WTC11 (cell line): Measurements from ENCODE around the gene GPR161. TPM values are rescaled to one million over a fixed set of nuclear protein-coding genes. Genes with fewer than 3 reads are reported as not detected.

ENCODE experiments used
- ATAC-seq: fragments of 200-7000 bp; cut with Tn5 transposase; 2 replicates; pipeline ENCODE4 v1.10.0; 2021; ENCODE audit warnings: mild to moderate bottlenecking, moderate library complexity
- CTCF ChIA-PET: fragments of 300-600 bp; sonication (Branson Sonifier 250); formaldehyde crosslinking; loops from one replicate; lab custom pipeline; 2021; ENCODE audit warnings: antibody characterized with exemption; lab: Charles Lee
- POLR2A ChIA-PET: fragments of 350-600 bp; sonication (Branson Sonifier 250); formaldehyde crosslinking; loops from one replicate; lab custom pipeline; 2021; ENCODE audit warnings: antibody characterized with exemption; lab: Charles Lee
- DNase-seq: peaks from one replicate; pipeline ENCODE4 v3.0.0; 2021; ENCODE audit warnings: low spot score
- H3K27ac Mint-ChIP-seq: 2 replicates; pipeline ENCODE4 v1.8.0; 2021; ENCODE audit warnings: mixed read lengths
- H3K27me3 Mint-ChIP-seq: 2 replicates; pipeline ENCODE4 v1.8.0; 2021; ENCODE audit warnings: low read depth, mild to moderate bottlenecking, moderate library complexity, mixed read lengths
- H3K36me3 Mint-ChIP-seq: 2 replicates; pipeline ENCODE4 v1.8.0; 2021; ENCODE audit warnings: mixed read lengths
- H3K4me1 Mint-ChIP-seq: 2 replicates; pipeline ENCODE4 v1.8.0; 2022; ENCODE audit warnings: mixed read lengths
- H3K4me3 Mint-ChIP-seq: 2 replicates; pipeline ENCODE4 v1.8.0; 2021; ENCODE audit warnings: mild to moderate bottlenecking, moderate library complexity, mixed read lengths
- H3K9me3 Mint-ChIP-seq: 2 replicates; pipeline ENCODE4 v1.8.0; 2021; ENCODE audit warnings: mixed read lengths
- EMX1 ChIP-seq: fragments of 250-450 bp; sonication (Bioruptor Pico); IDR thresholded peaks from 2 replicates; pipeline ENCODE4 v1.8.0; 2021; ENCODE audit warnings: mild to moderate bottlenecking
- ESRRA ChIP-seq: sonication (generic); formaldehyde crosslinking; IDR thresholded peaks from 2 replicates; pipeline ENCODE4 v1.8.1; 2022; ENCODE audit warnings: mild to moderate bottlenecking, missing genetic modification reagents, borderline replicate concordance
- GABPB1 ChIP-seq: sonication (generic); formaldehyde crosslinking; IDR thresholded peaks from 2 replicates; pipeline ENCODE4 v1.8.1; 2023; ENCODE audit warnings: mild to moderate bottlenecking, missing genetic modification reagents
- GTF2I ChIP-seq: fragments of 250-450 bp; sonication (Bioruptor Pico); conservative IDR thresholded peaks from 2 replicates; pipeline ENCODE4 v1.4.0; 2021; ENCODE audit warnings: mild to moderate bottlenecking
- JAZF1 ChIP-seq: fragments of 250-450 bp; sonication (Bioruptor Pico); IDR thresholded peaks from 2 replicates; pipeline ENCODE4 v1.9.0; 2021; ENCODE audit warnings: moderate library complexity, mild to moderate bottlenecking, inconsistent platforms
- MLX ChIP-seq: sonication (generic); formaldehyde crosslinking; IDR thresholded peaks from 2 replicates; pipeline ENCODE4 v1.8.1; 2023; ENCODE audit warnings: mild to moderate bottlenecking, missing genetic modification reagents, moderate library complexity
- NR1H2 ChIP-seq: sonication (generic); formaldehyde crosslinking; IDR thresholded peaks from 2 replicates; pipeline ENCODE4 v1.9.0; 2021; ENCODE audit warnings: mild to moderate bottlenecking, moderate library complexity, missing genetic modification reagents
- NR3C1 ChIP-seq: sonication (generic); formaldehyde crosslinking; conservative IDR thresholded peaks from 2 replicates; pipeline ENCODE4 v1.8.1; 2023; ENCODE audit warnings: low read depth, mild to moderate bottlenecking, missing genetic modification reagents
- RORB ChIP-seq: fragments of 250-450 bp; sonication (Bioruptor Pico); IDR thresholded peaks from 2 replicates; pipeline ENCODE4 v1.9.0; 2021; ENCODE audit warnings: mild to moderate bottlenecking
- SOX15 ChIP-seq: fragments of 250-450 bp; sonication (Bioruptor Pico); IDR thresholded peaks from 2 replicates; pipeline ENCODE4 v1.9.0; 2021; ENCODE audit warnings: mild to moderate bottlenecking
- SP1 ChIP-seq: sonication (generic); formaldehyde crosslinking; conservative IDR thresholded peaks from 2 replicates; pipeline ENCODE4 v1.8.1; 2022; ENCODE audit warnings: missing genetic modification reagents
- ZNF121 ChIP-seq: sonication (generic); formaldehyde crosslinking; IDR thresholded peaks from 2 replicates; pipeline ENCODE4 v1.8.0; 2023; ENCODE audit warnings: missing genetic modification reagents
- ZNF671 ChIP-seq: fragments of 250-450 bp; sonication (Bioruptor Pico); IDR thresholded peaks from 2 replicates; pipeline ENCODE4 v1.8.0; 2021; ENCODE audit warnings: mild to moderate bottlenecking
- total RNA-seq: library from RNA; stranded (reverse); gene quantifications from 3 replicates; pipeline ENCODE4 v1.2.3, GENCODE V29; 2021
- TF ChIP-seq, protein P1 (sequence below): fragments of 250-450 bp; sonication (Bioruptor Pico); IDR thresholded peaks from 2 replicates; pipeline ENCODE4 v1.9.0; 2021; ENCODE audit warnings: mild to moderate bottlenecking, borderline replicate concordance
- TF ChIP-seq, protein P2 (sequence below): sonication (generic); formaldehyde crosslinking; IDR thresholded peaks from 2 replicates; pipeline ENCODE4 v1.8.1; 2022; ENCODE audit warnings: mild to moderate bottlenecking, moderate library complexity, missing genetic modification reagents
- TF ChIP-seq, protein P3 (sequence below): sonication (generic); formaldehyde crosslinking; IDR thresholded peaks from 2 replicates; pipeline ENCODE4 v1.8.1; 2023; ENCODE audit warnings: mild to moderate bottlenecking, missing genetic modification reagents
- TF ChIP-seq, protein P4 (sequence below): fragments of 250-450 bp; sonication (Bioruptor Pico); IDR thresholded peaks from 2 replicates; pipeline ENCODE4 v1.8.0; 2021; ENCODE audit warnings: mild to moderate bottlenecking
- TF ChIP-seq, protein P5 (sequence below): sonication (generic); formaldehyde crosslinking; IDR thresholded peaks from 2 replicates; pipeline ENCODE4 v1.8.0; 2023; ENCODE audit warnings: mild to moderate bottlenecking, missing genetic modification reagents

GPR161 gene
- total RNA-seq, 1 experiment from 2014 or later = 11.6 TPM

GRCh38 chr1:168088511-168089325 lies 48.0 kb downstream of the GPR161 start (continued):
- TF ChIP-seq, protein P1, sequence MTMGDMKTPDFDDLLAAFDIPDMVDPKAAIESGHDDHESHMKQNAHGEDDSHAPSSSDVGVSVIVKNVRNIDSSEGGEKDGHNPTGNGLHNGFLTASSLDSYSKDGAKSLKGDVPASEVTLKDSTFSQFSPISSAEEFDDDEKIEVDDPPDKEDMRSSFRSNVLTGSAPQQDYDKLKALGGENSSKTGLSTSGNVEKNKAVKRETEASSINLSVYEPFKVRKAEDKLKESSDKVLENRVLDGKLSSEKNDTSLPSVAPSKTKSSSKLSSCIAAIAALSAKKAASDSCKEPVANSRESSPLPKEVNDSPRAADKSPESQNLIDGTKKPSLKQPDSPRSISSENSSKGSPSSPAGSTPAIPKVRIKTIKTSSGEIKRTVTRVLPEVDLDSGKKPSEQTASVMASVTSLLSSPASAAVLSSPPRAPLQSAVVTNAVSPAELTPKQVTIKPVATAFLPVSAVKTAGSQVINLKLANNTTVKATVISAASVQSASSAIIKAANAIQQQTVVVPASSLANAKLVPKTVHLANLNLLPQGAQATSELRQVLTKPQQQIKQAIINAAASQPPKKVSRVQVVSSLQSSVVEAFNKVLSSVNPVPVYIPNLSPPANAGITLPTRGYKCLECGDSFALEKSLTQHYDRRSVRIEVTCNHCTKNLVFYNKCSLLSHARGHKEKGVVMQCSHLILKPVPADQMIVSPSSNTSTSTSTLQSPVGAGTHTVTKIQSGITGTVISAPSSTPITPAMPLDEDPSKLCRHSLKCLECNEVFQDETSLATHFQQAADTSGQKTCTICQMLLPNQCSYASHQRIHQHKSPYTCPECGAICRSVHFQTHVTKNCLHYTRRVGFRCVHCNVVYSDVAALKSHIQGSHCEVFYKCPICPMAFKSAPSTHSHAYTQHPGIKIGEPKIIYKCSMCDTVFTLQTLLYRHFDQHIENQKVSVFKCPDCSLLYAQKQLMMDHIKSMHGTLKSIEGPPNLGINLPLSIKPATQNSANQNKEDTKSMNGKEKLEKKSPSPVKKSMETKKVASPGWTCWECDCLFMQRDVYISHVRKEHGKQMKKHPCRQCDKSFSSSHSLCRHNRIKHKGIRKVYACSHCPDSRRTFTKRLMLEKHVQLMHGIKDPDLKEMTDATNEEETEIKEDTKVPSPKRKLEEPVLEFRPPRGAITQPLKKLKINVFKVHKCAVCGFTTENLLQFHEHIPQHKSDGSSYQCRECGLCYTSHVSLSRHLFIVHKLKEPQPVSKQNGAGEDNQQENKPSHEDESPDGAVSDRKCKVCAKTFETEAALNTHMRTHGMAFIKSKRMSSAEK (CRISPR knock-in tag) = no peak
- TF ChIP-seq NR3C1 (CRISPR knock-in tag) (no peak), SOX15 (CRISPR knock-in tag) (no peak)
- TF ChIP-seq, all 79 proteins: peak for 0

DNA sequence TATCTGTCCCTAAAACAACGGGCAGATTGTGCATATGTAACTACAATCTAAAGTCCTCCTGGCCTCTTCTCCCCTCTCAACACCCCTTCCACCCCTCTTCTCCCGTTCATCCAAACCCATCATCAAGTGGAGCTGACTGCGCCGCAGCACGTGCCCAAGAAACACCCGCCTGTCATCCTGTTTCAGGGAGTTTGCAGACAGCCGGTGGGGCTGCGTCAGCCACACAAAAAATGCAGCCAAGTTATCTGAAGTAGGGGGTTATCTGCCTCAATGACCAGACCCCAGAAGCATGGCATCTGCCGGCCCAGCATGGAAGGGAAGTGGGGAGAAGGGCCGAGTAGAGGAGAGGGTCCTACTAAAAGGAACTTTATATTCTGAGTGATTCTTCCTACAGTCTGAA lies 49.0 kb downstream of the GPR161 start:
- CTCF ChIA-PET = no interaction called here
- H3K27ac Mint-ChIP-seq = no peak overlapping the region
- POLR2A ChIA-PET = no interaction called here
- H3K36me3 Mint-ChIP-seq = no peaks in the 10 kb centered on the region
- no peak overlapping the region for H3K4me3 Mint-ChIP-seq
- peaks cover 2% of the 10 kb centered on the region; the same call in 1 of the 2 replicates for H3K4me1 Mint-ChIP-seq
- no peaks in the 10 kb centered on the region for H3K9me3 Mint-ChIP-seq
- no peak for ATAC-seq
- H3K27me3 Mint-ChIP-seq = no peaks in the 10 kb centered on the region
- TF ChIP-seq RORB (CRISPR knock-in tag) = no peak
- no peak for TF ChIP-seq ZNF121 (CRISPR knock-in tag)
- TF ChIP-seq, protein P2, sequence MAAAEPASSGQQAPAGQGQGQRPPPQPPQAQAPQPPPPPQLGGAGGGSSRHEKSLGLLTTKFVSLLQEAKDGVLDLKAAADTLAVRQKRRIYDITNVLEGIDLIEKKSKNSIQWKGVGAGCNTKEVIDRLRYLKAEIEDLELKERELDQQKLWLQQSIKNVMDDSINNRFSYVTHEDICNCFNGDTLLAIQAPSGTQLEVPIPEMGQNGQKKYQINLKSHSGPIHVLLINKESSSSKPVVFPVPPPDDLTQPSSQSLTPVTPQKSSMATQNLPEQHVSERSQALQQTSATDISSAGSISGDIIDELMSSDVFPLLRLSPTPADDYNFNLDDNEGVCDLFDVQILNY (CRISPR knock-in tag) = no peak
- no peak for TF ChIP-seq EMX1 (CRISPR knock-in tag)
- TF ChIP-seq, all 79 proteins: peak for 0
- DNase-seq = no peak

DNA sequence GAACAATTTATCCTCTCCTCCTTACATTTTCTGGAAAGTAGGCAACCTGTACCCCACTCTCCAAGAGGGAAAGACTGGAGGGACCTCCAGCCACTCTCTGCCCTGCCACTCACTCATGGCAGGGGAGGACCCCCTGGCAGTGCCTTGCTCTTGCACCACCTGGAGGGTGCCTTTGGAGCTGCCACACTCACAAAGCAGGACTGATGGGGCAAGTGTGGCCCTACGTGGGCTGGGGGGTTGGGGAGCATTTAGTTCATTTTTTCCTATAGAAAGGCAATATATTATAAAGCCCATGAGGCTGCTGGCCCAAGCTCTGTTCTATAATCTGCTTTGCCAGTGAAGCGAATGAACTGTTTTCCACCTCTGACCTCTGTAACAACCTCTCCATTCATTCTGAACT lies 50.3 kb downstream of the GPR161 start:
- POLR2A ChIA-PET = no interaction called here
- no peak overlapping the region for H3K4me3 Mint-ChIP-seq
- H3K27ac Mint-ChIP-seq = no peak overlapping the region
- H3K4me1 Mint-ChIP-seq = peaks cover 6% of the 10 kb centered on the region
- ATAC-seq (no peak), DNase-seq (no peak)
- TF ChIP-seq ZNF671 (CRISPR knock-in tag) (no peak), ESRRA (CRISPR knock-in tag) (no peak), NR1H2 (CRISPR knock-in tag) (no peak), MLX (no peak), SP1 (CRISPR knock-in tag) (no peak), JAZF1 (CRISPR knock-in tag) (no peak), GTF2I (CRISPR knock-in tag) (no peak), GABPB1 (no peak)
- TF ChIP-seq, protein P3, sequence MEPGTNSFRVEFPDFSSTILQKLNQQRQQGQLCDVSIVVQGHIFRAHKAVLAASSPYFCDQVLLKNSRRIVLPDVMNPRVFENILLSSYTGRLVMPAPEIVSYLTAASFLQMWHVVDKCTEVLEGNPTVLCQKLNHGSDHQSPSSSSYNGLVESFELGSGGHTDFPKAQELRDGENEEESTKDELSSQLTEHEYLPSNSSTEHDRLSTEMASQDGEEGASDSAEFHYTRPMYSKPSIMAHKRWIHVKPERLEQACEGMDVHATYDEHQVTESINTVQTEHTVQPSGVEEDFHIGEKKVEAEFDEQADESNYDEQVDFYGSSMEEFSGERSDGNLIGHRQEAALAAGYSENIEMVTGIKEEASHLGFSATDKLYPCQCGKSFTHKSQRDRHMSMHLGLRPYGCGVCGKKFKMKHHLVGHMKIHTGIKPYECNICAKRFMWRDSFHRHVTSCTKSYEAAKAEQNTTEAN (CRISPR knock-in tag) = no peak
- TF ChIP-seq, protein P4, sequence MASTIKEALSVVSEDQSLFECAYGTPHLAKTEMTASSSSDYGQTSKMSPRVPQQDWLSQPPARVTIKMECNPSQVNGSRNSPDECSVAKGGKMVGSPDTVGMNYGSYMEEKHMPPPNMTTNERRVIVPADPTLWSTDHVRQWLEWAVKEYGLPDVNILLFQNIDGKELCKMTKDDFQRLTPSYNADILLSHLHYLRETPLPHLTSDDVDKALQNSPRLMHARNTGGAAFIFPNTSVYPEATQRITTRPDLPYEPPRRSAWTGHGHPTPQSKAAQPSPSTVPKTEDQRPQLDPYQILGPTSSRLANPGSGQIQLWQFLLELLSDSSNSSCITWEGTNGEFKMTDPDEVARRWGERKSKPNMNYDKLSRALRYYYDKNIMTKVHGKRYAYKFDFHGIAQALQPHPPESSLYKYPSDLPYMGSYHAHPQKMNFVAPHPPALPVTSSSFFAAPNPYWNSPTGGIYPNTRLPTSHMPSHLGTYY (CRISPR knock-in tag) = no peak
- TF ChIP-seq, protein P5, sequence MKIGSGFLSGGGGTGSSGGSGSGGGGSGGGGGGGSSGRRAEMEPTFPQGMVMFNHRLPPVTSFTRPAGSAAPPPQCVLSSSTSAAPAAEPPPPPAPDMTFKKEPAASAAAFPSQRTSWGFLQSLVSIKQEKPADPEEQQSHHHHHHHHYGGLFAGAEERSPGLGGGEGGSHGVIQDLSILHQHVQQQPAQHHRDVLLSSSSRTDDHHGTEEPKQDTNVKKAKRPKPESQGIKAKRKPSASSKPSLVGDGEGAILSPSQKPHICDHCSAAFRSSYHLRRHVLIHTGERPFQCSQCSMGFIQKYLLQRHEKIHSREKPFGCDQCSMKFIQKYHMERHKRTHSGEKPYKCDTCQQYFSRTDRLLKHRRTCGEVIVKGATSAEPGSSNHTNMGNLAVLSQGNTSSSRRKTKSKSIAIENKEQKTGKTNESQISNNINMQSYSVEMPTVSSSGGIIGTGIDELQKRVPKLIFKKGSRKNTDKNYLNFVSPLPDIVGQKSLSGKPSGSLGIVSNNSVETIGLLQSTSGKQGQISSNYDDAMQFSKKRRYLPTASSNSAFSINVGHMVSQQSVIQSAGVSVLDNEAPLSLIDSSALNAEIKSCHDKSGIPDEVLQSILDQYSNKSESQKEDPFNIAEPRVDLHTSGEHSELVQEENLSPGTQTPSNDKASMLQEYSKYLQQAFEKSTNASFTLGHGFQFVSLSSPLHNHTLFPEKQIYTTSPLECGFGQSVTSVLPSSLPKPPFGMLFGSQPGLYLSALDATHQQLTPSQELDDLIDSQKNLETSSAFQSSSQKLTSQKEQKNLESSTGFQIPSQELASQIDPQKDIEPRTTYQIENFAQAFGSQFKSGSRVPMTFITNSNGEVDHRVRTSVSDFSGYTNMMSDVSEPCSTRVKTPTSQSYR (CRISPR knock-in tag) = no peak
- H3K27me3 Mint-ChIP-seq = no peaks in the 10 kb centered on the region
- CTCF ChIA-PET = interaction anchor here (1.8 kb wide), 1 partner anchor 149 kb away, joined by 5 read pairs; no protein-coding TSS in a partner anchor
- no peaks in the 10 kb centered on the region for H3K36me3 Mint-ChIP-seq
- H3K9me3 Mint-ChIP-seq = no peaks in the 10 kb centered on the region
